ENCODE data around the gene DPP6. TPM values are rescaled to one million over a fixed set of nuclear protein-coding genes. Genes with fewer than 3 reads are reported as not detected.

Gene DPP6
- total RNA-seq, 1 experiment from 2014 or later, result not detected

GRCh38 chr7:154656618-154657017 is 604.4 kb downstream of the DPP6 start (continued):
- TF ChIP-seq ZNF532 (CRISPR knock-in tag; IDR thresholded peaks at IDR 0.05; ENCODE audit: borderline replicate concordance) (no peak), PRRX2 (CRISPR knock-in tag; IDR thresholded peaks at IDR 0.05) (no peak), ZNF423 (CRISPR knock-in tag; IDR thresholded peaks at IDR 0.05) (no peak)

GRCh38 chr7:154666768-154667167 is 614.6 kb downstream of the DPP6 start:
- H3K27me3 Mint-ChIP-seq (ENCODE audit: low read depth), result no peaks in the 10 kb centered on the region; the same call in 1 of the 2 replicates
- H3K9me3 Mint-ChIP-seq, result peaks cover 66% of the 10 kb centered on the region
- ATAC-seq (no peak), DNase-seq (ENCODE audit: low spot score) (no peak)
- no peaks in the 10 kb centered on the region for H3K4me1 Mint-ChIP-seq
- peaks cover 46% of the 10 kb centered on the region for H3K36me3 Mint-ChIP-seq
- H3K4me3 Mint-ChIP-seq, result no peak overlapping the region
- TF ChIP-seq ZNF512 (CRISPR knock-in tag; IDR thresholded peaks at IDR 0.05; ENCODE audit: borderline replicate concordance) (no peak), NR1H2 (CRISPR knock-in tag; IDR thresholded peaks at IDR 0.05) (no peak), GTF2I (CRISPR knock-in tag; conservative IDR thresholded peaks at IDR 0.05) (no peak), ETV6 (CRISPR knock-in tag; IDR thresholded peaks at IDR 0.05) (no peak), CREM (CRISPR knock-in tag; IDR thresholded peaks at IDR 0.05) (no peak)
- no peak overlapping the region for H3K27ac Mint-ChIP-seq
- ChIA-PET CTCF (no interaction called here), POLR2A (no interaction called here)

GRCh38 chr7:154672659-154673415 is 620.6 kb downstream of the DPP6 start:
- Mint-ChIP-seq H3K36me3 (peaks cover 71% of the 10 kb centered on the region), H3K27ac (no peak overlapping the region), H3K9me3 (peaks cover 81% of the 10 kb centered on the region), H3K4me3 (no peak overlapping the region), H3K4me1 (no peaks in the 10 kb centered on the region), H3K27me3 (ENCODE audit: low read depth) (peaks cover 9% of the 10 kb centered on the region)
- POLR2A ChIA-PET, result no interaction called here
- DNase-seq (ENCODE audit: low spot score), result no peak
- CTCF ChIA-PET, result no interaction called here
- no peak for ATAC-seq
- no peak for TF ChIP-seq GRHL2 (CRISPR knock-in tag; IDR thresholded peaks at IDR 0.05; ENCODE audit: insufficient replicate concordance, severe bottlenecking)
- no peak for TF ChIP-seq MXD4 (CRISPR knock-in tag; IDR thresholded peaks at IDR 0.05; ENCODE audit: borderline replicate concordance)
- no peak for TF ChIP-seq ZNF532 (CRISPR knock-in tag; IDR thresholded peaks at IDR 0.05; ENCODE audit: borderline replicate concordance)
- TF ChIP-seq MAX (CRISPR knock-in tag; IDR thresholded peaks at IDR 0.05), result no peak
- no peak for TF ChIP-seq RORB (CRISPR knock-in tag; IDR thresholded peaks at IDR 0.05)
- TF ChIP-seq FOXJ3 (CRISPR knock-in tag; IDR thresholded peaks at IDR 0.05; ENCODE audit: borderline replicate concordance), result no peak
